HG02973 (cell line): Measurements from ENCODE around the gene TAF3.

Experiments
- ATAC-seq: cut with Tn5 transposase; IDR thresholded peaks from one replicate; pipeline ENCODE4 v1.9.1; 2021; ENCODE audit warnings: moderate library complexity; ENCODE audit not compliant: unreplicated experiment

TAF3 gene

DNA sequence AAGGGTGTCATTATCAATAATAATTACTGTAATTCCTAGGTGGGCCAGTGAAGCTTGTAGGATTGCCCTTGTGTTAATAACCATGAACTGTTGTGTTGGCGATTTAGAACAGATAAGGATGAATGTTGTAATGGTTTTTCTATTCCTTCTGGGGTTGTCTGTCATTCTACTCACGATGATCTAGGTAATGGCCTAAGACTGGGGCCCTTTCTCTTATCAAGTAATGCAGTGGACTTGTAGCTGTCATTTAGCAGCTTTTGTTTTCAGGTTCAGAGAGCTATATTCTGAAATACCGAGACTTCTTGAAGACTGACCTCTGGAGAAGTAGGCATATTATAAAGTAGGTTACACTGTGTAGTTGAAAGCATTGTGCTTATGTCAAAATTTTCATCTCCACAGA is 110.2 kb downstream of the TAF3 start:
- no peak for ATAC-seq

GRCh38 chr10:7932301-7933036 is 114.2 kb downstream of the TAF3 start:
- ATAC-seq, result no peak

DNA sequence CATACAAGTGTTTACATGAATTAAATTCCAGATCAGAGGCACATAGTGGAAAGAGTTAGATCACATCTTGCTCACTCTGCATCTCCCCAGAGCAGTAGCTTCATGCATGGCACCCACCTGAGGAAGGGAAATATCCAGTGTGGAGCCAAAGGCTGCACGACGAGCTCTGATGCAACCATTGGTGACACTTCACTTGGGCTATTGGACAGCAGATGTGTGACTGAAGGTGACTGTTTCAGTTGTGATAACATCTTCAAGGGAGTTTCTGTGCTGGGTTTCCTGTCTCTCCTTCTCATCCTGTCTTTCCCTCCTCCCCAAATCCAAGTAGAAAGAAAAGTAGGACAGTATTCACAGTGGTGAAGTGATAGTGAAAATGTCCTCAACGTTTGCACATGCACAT is 115.0 kb downstream of the TAF3 start:
- ATAC-seq, result no peak

- no peak for ATAC-seq
Observed at GRCh38 chr10:7933757-7934156, 115.5 kb downstream of the TAF3 start.

GRCh38 chr10:7937315-7937945 is 119.1 kb downstream of the TAF3 start:
- no peak for ATAC-seq

DNA sequence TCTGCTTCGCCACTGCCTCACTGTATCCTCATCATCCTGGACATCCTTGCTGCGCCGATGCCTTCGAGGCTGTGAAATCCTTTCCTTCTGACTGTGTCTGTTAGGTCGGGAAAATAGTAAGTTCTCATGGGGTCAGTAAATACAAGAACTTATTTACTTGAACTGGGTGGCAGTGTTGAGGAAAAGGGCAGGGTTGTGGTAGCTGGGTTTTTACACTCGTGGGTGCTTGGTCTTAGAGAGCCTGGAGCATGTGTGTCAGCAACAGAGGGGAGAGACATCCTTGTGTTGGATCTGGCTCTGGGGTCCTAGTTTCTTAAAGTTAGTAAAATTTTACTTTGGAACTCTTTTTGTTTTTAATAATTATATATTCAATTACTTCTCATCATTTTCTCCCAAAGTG is 123.3 kb downstream of the TAF3 start:
- no peak for ATAC-seq

- no peak for ATAC-seq
Observed at GRCh38 chr10:7942316-7942715, 124.0 kb downstream of the TAF3 start.

GRCh38 chr10:7942859-7943258 is 124.6 kb downstream of the TAF3 start:
- ATAC-seq, result no peak

DNA sequence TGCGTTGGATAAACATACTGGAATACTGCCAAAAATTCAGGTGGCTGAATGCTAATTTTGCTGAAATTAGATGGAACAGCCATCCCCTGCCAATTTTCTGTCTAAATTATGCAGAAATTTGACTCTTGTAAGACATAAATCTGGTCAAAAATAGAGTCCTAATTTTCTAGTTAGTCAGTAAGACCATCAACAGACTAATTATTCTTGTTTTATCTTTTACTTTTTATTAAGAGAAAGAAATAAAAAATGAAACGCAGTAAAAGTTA is 125.8 kb downstream of the TAF3 start:
- no peak for ATAC-seq

- ATAC-seq, result no peak
Observed at GRCh38 chr10:7944537-7944936, 126.2 kb downstream of the TAF3 start.

- ATAC-seq, result no peak
Observed at GRCh38 chr10:7945034-7945433, 126.7 kb downstream of the TAF3 start.

DNA sequence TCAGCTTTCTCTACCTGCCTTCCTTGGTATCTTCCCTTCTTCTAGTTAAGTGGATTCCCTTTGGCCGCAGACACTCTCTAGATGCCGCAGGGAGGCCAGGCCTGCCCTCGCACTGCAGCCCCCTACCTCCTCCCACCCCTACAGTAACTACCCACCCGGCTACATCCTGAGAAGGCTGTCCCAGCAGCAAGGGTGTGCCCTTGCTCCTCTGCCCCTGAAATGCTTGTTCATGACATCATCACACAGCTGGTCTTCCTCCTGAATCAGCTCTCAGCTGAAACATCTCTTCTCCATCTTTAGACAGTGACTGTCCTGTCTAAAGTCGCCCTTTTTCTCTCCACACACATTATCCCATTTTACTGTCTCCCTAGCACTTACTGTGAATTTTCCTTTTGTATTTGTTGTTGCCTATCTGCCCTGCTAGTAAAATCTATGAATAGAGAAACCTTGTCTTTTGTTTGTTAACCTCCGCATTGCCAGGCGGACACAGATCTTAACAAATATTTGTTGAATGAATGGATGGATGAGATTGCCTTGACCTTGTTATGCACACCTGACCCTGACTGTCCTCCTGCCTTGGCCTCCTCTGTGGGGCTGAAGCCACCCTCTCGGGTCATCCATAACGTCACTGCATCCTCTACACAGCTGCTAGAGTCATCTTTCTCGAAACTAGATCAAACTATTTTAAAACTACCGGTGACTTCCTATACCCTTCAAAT is 127.3 kb downstream of the TAF3 start:
- no peak for ATAC-seq

DNA sequence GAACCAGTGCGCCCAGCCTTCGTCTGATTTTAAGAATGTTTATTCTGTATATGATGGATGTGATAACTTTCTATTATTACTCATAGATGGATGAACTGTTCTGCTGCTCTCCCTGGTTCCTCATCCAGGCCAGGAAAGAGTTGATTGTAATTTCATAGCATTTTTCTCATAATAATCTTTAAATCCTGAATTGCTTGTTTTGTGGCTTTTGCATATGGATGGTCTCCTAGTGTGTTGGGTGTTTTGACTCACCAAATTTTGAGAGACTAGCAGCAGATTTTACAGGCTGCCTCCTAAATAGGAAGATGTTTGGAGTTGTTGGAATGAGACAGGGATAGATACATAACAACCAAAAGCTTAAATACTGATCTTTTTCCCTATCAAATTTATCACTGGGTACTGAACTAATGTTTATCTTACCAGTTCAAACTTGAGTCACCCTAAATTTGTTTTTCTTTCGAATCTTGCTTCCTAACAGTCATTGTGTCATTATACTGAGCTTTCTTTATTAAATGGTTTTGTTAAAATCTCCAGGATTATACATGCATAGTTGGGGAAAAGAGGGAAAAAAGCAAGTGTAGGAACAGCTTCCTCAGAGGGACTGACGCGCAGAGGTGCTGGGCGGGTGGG is 130.2 kb downstream of the TAF3 start:
- no peak for ATAC-seq

GRCh38 chr10:7950981-7951847 is 132.9 kb downstream of the TAF3 start:
- ATAC-seq, result no peak

- ATAC-seq, result no peak
Observed at GRCh38 chr10:7952266-7952665, 134.0 kb downstream of the TAF3 start.

- ATAC-seq, result no peak
Observed at GRCh38 chr10:7953447-7953846, 135.1 kb downstream of the TAF3 start.

- ATAC-seq, result no peak
Observed at GRCh38 chr10:7955446-7955845, 137.1 kb downstream of the TAF3 start.

DNA sequence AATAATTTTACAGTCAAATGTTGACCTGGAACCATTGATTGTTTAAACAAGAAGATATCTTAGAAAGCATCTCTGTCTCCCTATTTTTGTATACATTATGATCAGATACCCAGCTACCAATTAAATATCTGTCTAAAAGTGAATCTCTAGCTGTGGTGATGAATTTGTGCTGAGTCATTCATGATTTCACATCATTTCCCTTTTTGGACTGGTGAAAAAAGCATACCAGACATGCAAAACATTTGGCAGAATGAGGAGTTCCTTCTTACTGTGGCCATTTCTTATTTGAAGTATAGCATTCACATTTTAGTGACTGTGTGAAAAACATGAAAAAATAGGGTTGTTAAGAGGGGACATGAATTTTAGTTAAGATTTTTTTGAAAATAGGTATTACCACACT is 138.2 kb downstream of the TAF3 start:
- ATAC-seq, result peak; percentile 95

- no peak for ATAC-seq
Observed at GRCh38 chr10:7957591-7957990, 139.3 kb downstream of the TAF3 start.

DNA sequence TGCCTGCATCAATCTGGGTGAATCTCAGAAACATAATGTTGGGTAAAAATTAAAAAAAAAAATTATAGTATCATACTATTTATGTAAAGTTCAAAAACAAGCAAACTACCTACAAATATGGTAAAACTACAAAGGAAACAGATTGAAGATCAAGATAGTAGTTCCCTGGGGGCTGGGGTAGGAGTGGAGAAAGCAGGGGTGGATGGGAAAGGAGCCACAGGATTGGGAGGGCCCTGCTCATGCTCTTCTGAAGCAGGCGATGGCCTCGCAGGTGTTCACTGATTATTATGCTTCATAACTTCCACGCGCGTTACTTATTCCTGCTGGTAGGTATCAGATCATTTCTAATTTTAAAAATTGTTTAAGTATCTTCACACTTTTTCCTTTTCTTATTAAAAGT is 140.1 kb downstream of the TAF3 start:
- ATAC-seq, result no peak

GRCh38 chr10:7960108-7960507 is 141.8 kb downstream of the TAF3 start:
- no peak for ATAC-seq
